Keratinocyte (primary cell): ENCODE data around the gene LMTK2.

Experiments
- EZH2 ChIP-seq: IDR thresholded peaks from one replicate; pipeline ENCODE4 v1.6.1; 2012; ENCODE audit warnings: inconsistent platforms, mild to moderate bottlenecking, low read length, moderate library complexity
- TF ChIP-seq, protein P1 (sequence below), 3 experiments: IDR thresholded peaks in 1 of 3; conservative IDR thresholded peaks in 1 of 3; optimal IDR thresholded peaks in 1 of 3; 2 replicates in 2 of 3; 3 replicates in 1 of 3; pipeline versions ENCODE3 to v1.5.1; 2011; ENCODE audit warnings: low read length in 3 of 3, mild to moderate bottlenecking in 3 of 3, moderate library complexity in 2 of 3, control low read depth in 1 of 3, inconsistent platforms in 1 of 3; ENCODE audit not compliant: insufficient read depth in 2 of 3; ENCODE audit errors: extremely low read depth in 1 of 3

GRCh38 chr7:98116656-98117461 is 10.2 kb downstream of the LMTK2 start:
- TF ChIP-seq, protein P1, sequence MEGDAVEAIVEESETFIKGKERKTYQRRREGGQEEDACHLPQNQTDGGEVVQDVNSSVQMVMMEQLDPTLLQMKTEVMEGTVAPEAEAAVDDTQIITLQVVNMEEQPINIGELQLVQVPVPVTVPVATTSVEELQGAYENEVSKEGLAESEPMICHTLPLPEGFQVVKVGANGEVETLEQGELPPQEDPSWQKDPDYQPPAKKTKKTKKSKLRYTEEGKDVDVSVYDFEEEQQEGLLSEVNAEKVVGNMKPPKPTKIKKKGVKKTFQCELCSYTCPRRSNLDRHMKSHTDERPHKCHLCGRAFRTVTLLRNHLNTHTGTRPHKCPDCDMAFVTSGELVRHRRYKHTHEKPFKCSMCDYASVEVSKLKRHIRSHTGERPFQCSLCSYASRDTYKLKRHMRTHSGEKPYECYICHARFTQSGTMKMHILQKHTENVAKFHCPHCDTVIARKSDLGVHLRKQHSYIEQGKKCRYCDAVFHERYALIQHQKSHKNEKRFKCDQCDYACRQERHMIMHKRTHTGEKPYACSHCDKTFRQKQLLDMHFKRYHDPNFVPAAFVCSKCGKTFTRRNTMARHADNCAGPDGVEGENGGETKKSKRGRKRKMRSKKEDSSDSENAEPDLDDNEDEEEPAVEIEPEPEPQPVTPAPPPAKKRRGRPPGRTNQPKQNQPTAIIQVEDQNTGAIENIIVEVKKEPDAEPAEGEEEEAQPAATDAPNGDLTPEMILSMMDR (optimal IDR thresholded peaks at IDR 0.05 in 1 of 3, IDR thresholded peaks at IDR 0.05 in 1 of 3, conservative IDR thresholded peaks at IDR 0.05 in 1 of 3; ENCODE audit: extremely low read depth in 1 of 3, insufficient read depth in 2 of 3, low read length in 3 of 3) = no peak
- no peak for TF ChIP-seq EZH2
